ENCODE results near the gene CLSTN2. TPM values are rescaled to one million over a fixed set of nuclear protein-coding genes. Genes with fewer than 3 reads are reported as not detected.

The CLSTN2 gene
- total and polyA plus RNA-seq, 2 donors from 2014 or later: 2.0 to 12.0 TPM

DNA sequence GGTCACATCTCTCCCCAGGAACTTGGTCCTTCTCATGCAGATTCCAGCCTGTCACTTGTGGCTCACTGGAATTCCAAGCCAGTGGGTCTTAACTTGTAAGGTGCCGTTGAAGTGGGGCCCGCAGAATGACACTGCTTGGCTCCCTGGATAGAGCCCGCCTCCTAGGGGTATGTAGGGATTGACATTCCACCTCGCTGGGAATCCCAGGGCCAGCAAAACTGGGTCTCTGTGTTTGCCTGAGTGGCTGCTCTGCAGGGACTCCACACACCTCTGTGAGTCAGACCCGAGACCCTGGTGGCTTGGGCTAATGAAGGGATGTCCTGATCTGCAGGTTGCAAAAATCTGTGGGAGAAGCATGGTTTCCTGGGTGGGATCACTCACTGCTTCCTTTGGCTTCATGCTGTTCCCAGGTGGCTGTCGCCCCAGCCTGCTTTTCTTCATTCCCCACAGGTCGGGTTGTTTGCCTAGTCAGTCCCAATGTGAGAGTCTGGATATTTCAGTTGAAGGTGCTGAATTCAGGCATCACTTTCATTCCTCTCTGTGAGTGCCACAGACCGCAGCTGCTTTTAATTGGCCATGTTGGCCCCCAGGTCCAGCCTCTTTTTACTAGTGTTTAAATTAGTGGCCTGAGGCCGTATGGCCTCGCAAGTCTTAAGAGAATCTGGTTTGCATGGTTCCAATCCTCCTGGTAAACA, 586.9 kb downstream of the CLSTN2 start:
- no peak for FAIRE-seq

DNA sequence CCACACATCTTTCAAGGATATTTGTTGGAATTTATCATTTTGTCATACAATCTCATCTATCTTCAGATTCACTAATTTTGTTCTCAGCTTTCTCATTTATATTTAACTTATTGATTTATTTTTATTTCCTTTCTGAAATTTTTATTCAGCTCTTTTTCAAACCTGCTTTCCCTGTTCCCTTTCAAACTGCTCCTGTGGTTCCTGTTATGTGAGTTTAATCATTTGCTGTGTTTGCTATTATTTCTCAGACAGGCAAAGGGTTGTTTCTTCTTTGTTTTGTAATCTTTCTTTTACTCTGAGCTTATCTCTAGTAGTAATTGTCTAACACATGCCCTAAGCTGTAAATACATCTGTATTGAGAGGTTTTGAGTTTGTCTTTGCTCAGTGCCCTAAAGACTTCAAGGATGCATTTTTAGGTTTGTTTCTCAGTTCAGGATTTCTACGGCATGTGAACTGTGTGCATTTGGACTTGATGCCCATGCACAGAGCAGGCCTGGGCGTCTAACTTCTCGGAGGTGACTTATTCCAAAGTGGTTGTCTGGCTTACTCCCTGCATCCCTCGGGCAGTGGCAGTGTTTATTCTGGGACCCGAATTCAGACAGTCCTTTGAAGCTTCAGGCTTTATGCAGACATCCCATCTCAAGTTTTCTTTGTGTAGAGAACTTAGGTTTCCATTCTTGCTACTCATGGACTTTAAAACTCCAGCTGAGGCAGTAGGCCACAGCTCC, 587.8 kb downstream of the CLSTN2 start:
- Histone ChIP-seq H3K27me3 (ENCODE audit: control insufficient read depth, insufficient read depth, low read length) (no peaks in the 10 kb centered on the region), H3K9me3 (ENCODE audit: control insufficient read depth in 2 of 3, insufficient read depth in 1 of 3, low read length in 3 of 3) (no peaks in the 10 kb centered on the region), H3K27ac (ENCODE audit: low read depth in 2 of 2, low read length in 2 of 2) (no peak overlapping the region), H3K4me3 (ENCODE audit: low read length in 3 of 3) (no peak overlapping the region), H3K36me3 (ENCODE audit: control insufficient read depth in 2 of 3, insufficient read depth in 3 of 3, low read length in 3 of 3) (no peaks in the 10 kb centered on the region), H3K9ac (ENCODE audit: low read length in 3 of 3) (no peak overlapping the region), H3K4me1 (ENCODE audit: control insufficient read depth in 2 of 3, insufficient read depth in 2 of 3, low read depth in 1 of 3, low read length in 3 of 3) (no peaks in the 10 kb centered on the region)
- TF ChIP-seq, protein P1, sequence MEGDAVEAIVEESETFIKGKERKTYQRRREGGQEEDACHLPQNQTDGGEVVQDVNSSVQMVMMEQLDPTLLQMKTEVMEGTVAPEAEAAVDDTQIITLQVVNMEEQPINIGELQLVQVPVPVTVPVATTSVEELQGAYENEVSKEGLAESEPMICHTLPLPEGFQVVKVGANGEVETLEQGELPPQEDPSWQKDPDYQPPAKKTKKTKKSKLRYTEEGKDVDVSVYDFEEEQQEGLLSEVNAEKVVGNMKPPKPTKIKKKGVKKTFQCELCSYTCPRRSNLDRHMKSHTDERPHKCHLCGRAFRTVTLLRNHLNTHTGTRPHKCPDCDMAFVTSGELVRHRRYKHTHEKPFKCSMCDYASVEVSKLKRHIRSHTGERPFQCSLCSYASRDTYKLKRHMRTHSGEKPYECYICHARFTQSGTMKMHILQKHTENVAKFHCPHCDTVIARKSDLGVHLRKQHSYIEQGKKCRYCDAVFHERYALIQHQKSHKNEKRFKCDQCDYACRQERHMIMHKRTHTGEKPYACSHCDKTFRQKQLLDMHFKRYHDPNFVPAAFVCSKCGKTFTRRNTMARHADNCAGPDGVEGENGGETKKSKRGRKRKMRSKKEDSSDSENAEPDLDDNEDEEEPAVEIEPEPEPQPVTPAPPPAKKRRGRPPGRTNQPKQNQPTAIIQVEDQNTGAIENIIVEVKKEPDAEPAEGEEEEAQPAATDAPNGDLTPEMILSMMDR (IDR thresholded peaks at IDR 0.05; ENCODE audit: borderline replicate concordance, extremely low read depth, insufficient read depth): no peak
- intact Hi-C loops (cut with DNase I): no loop called here
- FAIRE-seq (no peak), DNase-seq (no peak)

More for the DNA sequence above, 586.9 kb downstream of the CLSTN2 start:
- TF ChIP-seq, protein P1 (IDR thresholded peaks at IDR 0.05; ENCODE audit: borderline replicate concordance, extremely low read depth, insufficient read depth): no peak
- DNase-seq: no peak
- Histone ChIP-seq H3K9me3 (ENCODE audit: control insufficient read depth in 2 of 3, insufficient read depth in 1 of 3, low read length in 3 of 3) (no peaks in the 10 kb centered on the region), H3K27ac (ENCODE audit: low read depth in 2 of 2, low read length in 2 of 2) (no peak overlapping the region), H3K9ac (ENCODE audit: low read length in 3 of 3) (no peak overlapping the region), H3K4me1 (ENCODE audit: control insufficient read depth in 2 of 3, insufficient read depth in 2 of 3, low read depth in 1 of 3, low read length in 3 of 3) (no peaks in the 10 kb centered on the region), H3K4me3 (ENCODE audit: low read length in 3 of 3) (no peak overlapping the region), H3K27me3 (ENCODE audit: control insufficient read depth, insufficient read depth, low read length) (no peaks in the 10 kb centered on the region), H3K36me3 (ENCODE audit: control insufficient read depth in 2 of 3, insufficient read depth in 3 of 3, low read length in 3 of 3) (no peaks in the 10 kb centered on the region)
- intact Hi-C loops (cut with DNase I): no loop called here

DNA sequence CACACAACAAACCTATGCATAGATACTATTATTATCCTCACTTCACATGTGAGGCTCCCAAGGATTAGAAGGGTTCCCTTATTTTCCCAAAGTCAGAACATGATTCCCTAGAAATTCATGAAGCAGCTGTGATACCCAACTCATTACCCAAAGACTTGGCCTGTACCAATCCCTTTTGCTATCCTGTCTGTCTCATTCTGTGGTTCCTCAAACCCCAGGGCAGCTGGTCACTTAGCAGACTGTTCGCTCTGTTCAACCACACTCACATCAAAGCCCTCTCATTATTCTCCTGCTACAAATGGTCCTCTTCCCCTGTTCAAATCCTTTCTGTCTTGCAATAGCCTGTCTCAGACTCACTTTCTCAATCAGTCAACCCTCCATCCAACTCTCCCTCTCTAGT, 588.6 kb downstream of the CLSTN2 start:
- no peaks in the 10 kb centered on the region for H3K4me1 ChIP-seq (ENCODE audit: control insufficient read depth in 2 of 3, insufficient read depth in 2 of 3, low read depth in 1 of 3, low read length in 3 of 3)
- TF ChIP-seq, protein P1 (IDR thresholded peaks at IDR 0.05; ENCODE audit: borderline replicate concordance, extremely low read depth, insufficient read depth): no peak
- intact Hi-C loops (cut with DNase I): no loop called here
- no peaks in the 10 kb centered on the region for H3K36me3 ChIP-seq (ENCODE audit: control insufficient read depth in 2 of 3, insufficient read depth in 3 of 3, low read length in 3 of 3)
- no peaks in the 10 kb centered on the region for H3K9me3 ChIP-seq (ENCODE audit: control insufficient read depth in 2 of 3, insufficient read depth in 1 of 3, low read length in 3 of 3)
- DNase-seq (no peak), FAIRE-seq (no peak)
- no peaks in the 10 kb centered on the region for H3K27me3 ChIP-seq (ENCODE audit: control insufficient read depth, insufficient read depth, low read length)
- H3K27ac ChIP-seq (ENCODE audit: low read depth in 2 of 2, low read length in 2 of 2): no peak overlapping the region
- H3K4me3 ChIP-seq (ENCODE audit: low read length in 3 of 3): no peak overlapping the region
- H3K9ac ChIP-seq (ENCODE audit: low read length in 3 of 3): no peak overlapping the region

Data from kidney (tissue), 14 donors.